Psoas muscle (tissue), 8 donors: ENCODE measurements around the gene TPRKB. TPM values are rescaled to one million over a fixed set of nuclear protein-coding genes. Genes with fewer than 3 reads are reported as not detected.
"Not testable (repeated sequence)": the region's sequence is repeated elsewhere in the genome, so short reads cannot be mapped to it uniquely, and the experiment has no call there.

ENCODE experiments used
- ATAC-seq, 4 donors: fragments of 200-7000 bp; cut with Tn5 transposase; one replicate each; pipeline ENCODE4 v1.9.1; 2020; ENCODE audit warnings: moderate library complexity in 3 of 4, mild to moderate bottlenecking in 2 of 4
- DNase-seq, 2 donors: peaks; one replicate each; pipeline ENCODE4 v3.0.0-alpha.2; 2020
- H3K27ac ChIP-seq: fragments of 200-600 bp; one replicate; pipeline ENCODE4 v1.8.0; 2022
- H3K27me3 ChIP-seq, 3 donors: fragments of 200-600 bp in 1 of 3; one replicate each; pipeline versions ENCODE4 v1.6.1 to v1.8.0; 2013 to 2022; ENCODE audit warnings: low read length in 2 of 3, mild to moderate bottlenecking in 2 of 3, moderate library complexity in 1 of 3; ENCODE audit not compliant: insufficient read depth in 3 of 3
- H3K36me3 ChIP-seq, 2 donors: fragments of 200-600 bp in 1 of 2; one replicate each; pipeline versions ENCODE4 v1.6.1 to v1.8.0; 2013 to 2022; ENCODE audit warnings: low read depth in 1 of 2, mild to moderate bottlenecking in 1 of 2, moderate library complexity in 1 of 2; ENCODE audit not compliant: insufficient read depth in 1 of 2
- H3K4me1 ChIP-seq: fragments of 200-600 bp; one replicate; pipeline ENCODE4 v1.8.0; 2022
- H3K4me3 ChIP-seq: fragments of 200-600 bp; one replicate; pipeline ENCODE4 v1.8.0; 2022; ENCODE audit warnings: mild to moderate bottlenecking
- H3K9me3 ChIP-seq: fragments of 200-600 bp; one replicate; pipeline ENCODE4 v1.8.0; 2022
- CTCF ChIP-seq: fragments of 200-600 bp; IDR thresholded peaks from one replicate; pipeline ENCODE4 v1.8.0; 2022; ENCODE audit warnings: antibody characterized with exemption
- WGBS, 3 donors: extraction: QIAGEN DNeasy Blood & Tissue Kit; methylation state at CpG; one replicate each; pipeline versions ENCODE4 v1.1.6 to v1.1.7; 2013; 5-methylcytosine and 5-hydroxymethylcytosine counted together
- intact Hi-C, 2 donors: fragments of 100-400 bp; cut with DNase I; formaldehyde crosslinking; loops; one replicate each; pipeline versions ENCODE4 v1.11.0 to v1.14.2; 2022
- polyA plus RNA-seq, 3 donors: library from polyadenylated mRNA; stranded (reverse); fragments of 200-250 nt; gene quantifications; one replicate each; pipeline ENCODE4 v1.2.3, GENCODE V29; 2013
- total RNA-seq, 4 donors: library from RNA; stranded (reverse); fragmentation: NEBNext Ultra II Directional in 2 of 4; extraction: Animal tissue kit (Norgen Biotek cat#: 25700) in 2 of 4; gene quantifications; one replicate each; pipeline versions ENCODE4 v1.2.1 to v1.2.4, GENCODE V29; 2021 to 2023
- donor health status: healthy with polysubstance abuse.
- donor health status: DM: no; HTN: no; CAD: no; lungs with moderate emphysema.
- donor health status: Bipolar disorder and iron deficiency.
- donor health status: healthy.
- donor health status: DM: yes; HTN: yes; CAD: no.
- donor health status: DM: no; HTN: no; CAD: no.
- donor health status: DM: no; HTN: no; CAD: no.
- donor health status: DM: yes; HTN: yes; CAD: no.

The TPRKB gene
- total and polyA plus RNA-seq, 7 donors: 21.8 to 130 (median 35.1) TPM

GRCh38 chr2:73718851-73719621 lies 18.1 kb downstream of the TPRKB start:
- no peaks in the 10 kb centered on the region for H3K36me3 ChIP-seq
- TF ChIP-seq CTCF: no peak
- no peak overlapping the region for H3K4me3 ChIP-seq
- no peaks in the 10 kb centered on the region for H3K27me3 ChIP-seq
- no peak overlapping the region for H3K27ac ChIP-seq
- no peak for DNase-seq
- no peak for ATAC-seq
- no peaks in the 10 kb centered on the region for H3K4me1 ChIP-seq
- intact Hi-C loops: no loop called here
- H3K9me3 ChIP-seq: no peaks in the 10 kb centered on the region
- WGBS, 3 donors: 73 to 77% (median 74%) methylated on average over 11 of the region's 11 CpGs

GRCh38 chr2:73718421-73718820 lies 18.7 kb downstream of the TPRKB start:
- Histone ChIP-seq H3K36me3 (no peaks in the 10 kb centered on the region), H3K4me3 (no peak overlapping the region), H3K27me3 (no peaks in the 10 kb centered on the region), H3K27ac (no peak overlapping the region), H3K9me3 (no peaks in the 10 kb centered on the region), H3K4me1 (no peaks in the 10 kb centered on the region)
- DNase-seq: no peak
- ATAC-seq: no peak
- intact Hi-C loops: no loop called here
- no peak for TF ChIP-seq CTCF
- 69 to 77% (median 72%) methylated on average over 6 of the region's 6 CpGs for WGBS, 3 donors

- WGBS, 3 donors: 75 to 84% (median 78%) methylated on average over 4 of the region's 4 CpGs
- H3K4me3 ChIP-seq, ATAC-seq, H3K4me1 ChIP-seq, H3K9me3 ChIP-seq, DNase-seq, intact Hi-C loops, H3K27ac ChIP-seq, H3K36me3 ChIP-seq, H3K27me3 ChIP-seq: not testable (repeated sequence)
Observed at GRCh38 chr2:73717695-73718094, 19.4 kb downstream of the TPRKB start.

GRCh38 chr2:73717251-73717606 lies 19.9 kb downstream of the TPRKB start:
- DNase-seq (no peak), ATAC-seq (no peak)
- no peaks in the 10 kb centered on the region for H3K9me3 ChIP-seq
- no peak overlapping the region for H3K4me3 ChIP-seq
- no peaks in the 10 kb centered on the region for H3K4me1 ChIP-seq
- H3K27me3 ChIP-seq: no peaks in the 10 kb centered on the region
- H3K27ac ChIP-seq: no peak overlapping the region
- H3K36me3 ChIP-seq: no peaks in the 10 kb centered on the region
- no peak for TF ChIP-seq CTCF
- intact Hi-C loops: no loop called here

GRCh38 chr2:73716543-73717250 lies 20.4 kb downstream of the TPRKB start:
- Histone ChIP-seq H3K36me3 (no peaks in the 10 kb centered on the region), H3K27ac (no peak overlapping the region), H3K4me1 (no peaks in the 10 kb centered on the region), H3K27me3 (no peaks in the 10 kb centered on the region), H3K9me3 (no peaks in the 10 kb centered on the region), H3K4me3 (no peak overlapping the region)
- no peak for TF ChIP-seq CTCF
- ATAC-seq (no peak), DNase-seq (no peak)
- intact Hi-C loops: no loop called here
- WGBS, 3 donors: 43 to 56% (median 52%) methylated on average over 8 of the region's 8 CpGs
